Immature natural killer cell (primary cell): ENCODE data around the gene LCLAT1. TPM values are rescaled to one million over a fixed set of nuclear protein-coding genes. Genes with fewer than 3 reads are reported as not detected.

ENCODE experiments used
- DNase-seq, 3 donors: peaks; one replicate each; pipeline ENCODE4 v3.0.0; 2022; ENCODE audit warnings: mixed read lengths in 1 of 3
- H3K27ac Mint-ChIP-seq, 6 donors: one replicate each; pipeline ENCODE4 v1.8.0; 2020; ENCODE audit warnings: mixed read lengths in 6 of 6, mild to moderate bottlenecking in 5 of 6, inconsistent platforms in 4 of 6, moderate library complexity in 3 of 6
- H3K27me3 Mint-ChIP-seq, 3 donors: one replicate each; pipeline ENCODE4 v1.8.0; 2020 to 2021; ENCODE audit warnings: low read depth in 3 of 3, mild to moderate bottlenecking in 3 of 3, mixed read lengths in 3 of 3, moderate library complexity in 3 of 3, inconsistent platforms in 1 of 3
- H3K36me3 Mint-ChIP-seq, 3 donors: one replicate each; pipeline ENCODE4 v1.8.0; 2020; ENCODE audit warnings: mixed read lengths in 3 of 3, inconsistent platforms in 2 of 3, mild to moderate bottlenecking in 2 of 3
- H3K4me1 Mint-ChIP-seq, 2 donors: one replicate each; pipeline ENCODE4 v1.8.0; 2020; ENCODE audit warnings: inconsistent platforms in 2 of 2, mild to moderate bottlenecking in 2 of 2, mixed read lengths in 2 of 2, moderate library complexity in 1 of 2
- H3K4me3 Mint-ChIP-seq, 5 donors: one replicate each; pipeline ENCODE4 v1.8.0; 2020; ENCODE audit warnings: mild to moderate bottlenecking in 5 of 5, mixed read lengths in 5 of 5, inconsistent platforms in 3 of 5, moderate library complexity in 3 of 5
- H3K9me3 Mint-ChIP-seq, 6 donors: one replicate each; pipeline ENCODE4 v1.8.0; 2020; ENCODE audit warnings: mild to moderate bottlenecking in 6 of 6, mixed read lengths in 6 of 6, inconsistent platforms in 4 of 6, moderate library complexity in 3 of 6
- polyA plus RNA-seq, 3 donors: library from polyadenylated mRNA; unstranded; fragments of 300-500 nt; fragmentation: Illumina TruSeq; gene quantifications; one replicate each; pipeline ENCODE4 v1.2.3, GENCODE V29; 2021

The LCLAT1 gene
- polyA plus RNA-seq, 3 donors from 2014 or later = 4.7 to 13.5 (median 5.4) TPM

DNA sequence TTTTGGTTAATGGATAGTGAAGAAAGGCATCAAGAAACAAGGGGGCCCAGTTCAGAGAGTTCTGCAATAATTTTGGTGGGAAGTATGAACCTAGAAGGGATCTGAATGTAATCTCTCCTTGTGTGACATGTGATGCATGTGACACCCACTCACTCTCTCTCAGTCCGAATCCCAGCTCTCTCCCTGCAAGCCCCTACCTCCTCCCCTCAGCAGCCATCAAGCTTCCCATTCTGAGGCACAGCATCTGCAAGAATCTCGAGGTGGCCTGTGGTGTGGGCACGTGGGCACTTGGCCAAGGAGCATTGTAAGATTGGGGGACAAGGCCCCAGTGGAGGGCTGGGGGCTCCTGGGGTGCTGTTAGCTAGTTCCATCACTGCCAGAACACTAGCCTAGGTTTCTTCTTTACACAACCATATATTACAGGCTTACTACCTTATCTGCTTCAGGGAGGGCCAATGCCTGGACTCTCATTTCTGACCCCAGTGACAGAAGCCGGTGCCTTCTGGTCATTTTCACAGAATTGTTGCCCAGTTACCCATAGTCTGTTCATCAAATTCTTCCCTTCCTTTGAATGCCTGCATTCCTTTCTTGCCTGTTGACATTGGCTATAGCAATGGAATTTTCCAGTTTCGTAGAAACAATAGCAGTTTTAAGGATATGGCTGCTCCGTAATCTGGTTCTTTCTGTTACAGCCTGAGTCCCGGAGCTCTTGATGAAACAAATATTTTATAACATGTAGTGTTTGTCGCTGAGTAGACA lies 13.3 kb upstream of the LCLAT1 start:
- peaks cover 0 to 1% (median 0%) of the 10 kb centered on the region in 6 donors for H3K9me3 Mint-ChIP-seq
- H3K27me3 Mint-ChIP-seq = peaks cover 0 to 5% (median 0%) of the 10 kb centered on the region in 3 donors
- H3K4me3 Mint-ChIP-seq = no peak overlapping the region
- H3K27ac Mint-ChIP-seq = peak overlapping the region in 1 of 6 donors; percentile 38
- H3K36me3 Mint-ChIP-seq = no peaks in the 10 kb centered on the region
- peaks cover 14 to 28% of the 10 kb centered on the region in 2 donors for H3K4me1 Mint-ChIP-seq
- no peak for DNase-seq

DNA sequence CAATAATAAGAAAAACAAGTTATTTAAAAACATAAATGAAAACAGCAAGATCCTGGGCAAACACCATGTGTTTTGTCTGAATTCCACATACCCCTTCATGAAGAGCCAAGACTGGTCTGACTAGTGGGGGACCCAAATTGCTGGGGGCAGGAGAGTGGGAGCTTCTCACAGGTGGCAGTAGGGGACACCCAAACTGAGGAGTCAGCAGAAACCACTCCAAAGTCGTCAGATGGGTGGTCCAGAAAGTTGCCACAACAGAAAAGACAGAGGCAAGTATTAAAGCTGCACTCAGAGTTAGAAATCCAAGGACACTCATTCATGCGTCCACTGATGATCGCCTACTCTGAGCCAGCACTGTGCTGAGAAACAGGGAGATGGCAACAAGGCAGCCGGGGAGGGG lies 12.3 kb upstream of the LCLAT1 start:
- H3K9me3 Mint-ChIP-seq = peaks cover 0 to 1% (median 0%) of the 10 kb centered on the region in 6 donors
- H3K4me3 Mint-ChIP-seq = no peak overlapping the region
- no peaks in the 10 kb centered on the region for H3K36me3 Mint-ChIP-seq
- H3K27me3 Mint-ChIP-seq = peaks cover 0 to 5% (median 0%) of the 10 kb centered on the region in 3 donors
- no peak for DNase-seq
- H3K27ac Mint-ChIP-seq = peak overlapping the region in 1 of 6 donors; percentile 31
- H3K4me1 Mint-ChIP-seq = peaks cover 7 to 18% of the 10 kb centered on the region in 2 donors

DNA sequence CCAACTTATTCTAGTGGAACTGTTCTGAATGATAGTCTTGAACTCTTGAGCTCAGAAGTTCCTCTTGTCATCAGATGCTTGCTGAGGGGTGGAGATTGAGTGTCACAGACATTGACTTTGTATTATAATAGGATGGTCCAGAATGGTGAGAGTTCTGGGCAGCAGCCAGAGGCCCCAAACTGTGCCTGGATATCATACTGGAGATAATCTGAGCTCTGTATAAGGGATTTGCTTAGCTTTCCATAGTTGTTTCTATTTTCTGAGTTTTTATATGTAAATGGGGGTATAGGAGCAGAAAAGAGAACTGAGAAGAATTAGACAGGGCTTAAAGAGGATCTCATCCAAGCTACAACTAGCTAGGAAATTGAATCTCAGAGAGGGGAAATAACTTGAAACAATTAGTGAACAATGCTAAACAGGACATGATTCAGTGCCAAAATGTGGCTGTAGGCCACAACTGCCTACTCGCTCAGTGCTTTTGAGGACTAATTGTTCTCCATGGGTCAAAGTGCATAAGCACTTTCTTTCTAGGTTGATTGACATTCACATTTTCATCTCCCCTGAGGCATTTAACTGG lies 10.1 kb upstream of the LCLAT1 start:
- no peaks in the 10 kb centered on the region for H3K36me3 Mint-ChIP-seq
- peak overlapping the region; percentile 5 to 66 (median 10) for H3K27ac Mint-ChIP-seq
- no peak overlapping the region for H3K4me3 Mint-ChIP-seq
- peaks cover 0 to 4% (median 1%) of the 10 kb centered on the region in 3 donors for H3K27me3 Mint-ChIP-seq
- peaks cover 5 to 10% of the 10 kb centered on the region in 2 donors for H3K4me1 Mint-ChIP-seq
- H3K9me3 Mint-ChIP-seq = peaks cover 0 to under 1% (median 0%) of the 10 kb centered on the region in 6 donors
- DNase-seq = no peak

DNA sequence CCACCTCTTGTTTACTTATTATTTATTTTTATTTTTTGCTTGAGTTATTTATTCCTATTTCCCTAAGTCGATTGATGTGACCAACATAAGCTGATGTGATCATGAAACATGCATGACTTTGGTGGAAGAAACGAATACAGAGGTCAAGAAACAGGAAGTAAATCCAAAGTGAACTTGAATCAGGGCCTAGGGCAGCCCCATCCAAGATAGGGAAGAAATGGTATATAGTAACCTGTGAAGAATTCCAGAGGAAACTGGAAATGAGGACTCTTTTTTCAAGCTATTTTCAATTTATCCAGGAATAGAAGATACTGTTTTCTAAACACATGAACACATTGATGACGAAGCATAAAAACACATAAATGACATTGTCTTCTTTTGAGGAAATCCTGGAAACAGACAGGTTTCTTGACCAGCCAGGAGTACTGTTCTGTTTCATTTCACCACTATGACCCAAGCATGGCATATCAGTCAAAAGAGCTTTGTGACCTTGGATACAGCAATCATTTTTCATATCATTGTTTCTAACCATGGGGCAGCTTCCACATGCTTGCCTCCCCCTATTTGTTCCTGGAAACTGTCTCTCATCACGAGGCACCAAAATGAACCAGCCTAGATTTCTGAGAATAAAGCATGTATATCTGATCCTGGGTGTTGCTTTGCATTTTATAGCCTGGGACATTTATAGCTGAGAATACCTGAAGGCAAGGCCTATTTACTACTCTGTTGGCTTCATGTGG lies 9.1 kb upstream of the LCLAT1 start:
- Mint-ChIP-seq H3K4me3 (no peak overlapping the region), H3K27me3 (peaks cover 0 to 3% (median 1%) of the 10 kb centered on the region in 3 donors), H3K4me1 (peaks cover 5 to 10% of the 10 kb centered on the region in 2 donors), H3K36me3 (no peaks in the 10 kb centered on the region), H3K9me3 (no peaks in the 10 kb centered on the region), H3K27ac (peak overlapping the region in 1 of 6 donors; percentile 21)
- DNase-seq = no peak

DNA sequence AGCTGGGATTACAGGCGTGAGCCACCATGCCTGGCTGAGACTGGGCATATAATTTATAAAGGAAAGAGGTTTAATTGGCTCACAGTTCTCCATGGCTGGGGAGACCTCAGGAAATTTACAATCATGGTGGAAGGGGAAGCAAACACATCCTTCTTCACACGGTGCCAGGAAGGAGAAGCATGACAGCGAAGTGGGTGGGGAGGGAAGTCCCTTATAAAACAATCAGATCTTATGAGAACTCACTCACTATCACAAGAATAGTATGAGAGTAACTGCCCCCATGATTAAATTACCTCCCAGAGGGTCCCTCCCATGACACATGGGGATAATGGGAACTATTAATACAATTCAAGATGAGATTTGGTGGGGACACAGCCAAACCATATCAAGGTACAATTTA lies 7.8 kb upstream of the LCLAT1 start:
- Mint-ChIP-seq H3K27ac (no peak overlapping the region), H3K36me3 (no peaks in the 10 kb centered on the region), H3K4me3 (no peak overlapping the region), H3K9me3 (no peaks in the 10 kb centered on the region), H3K4me1 (peaks cover 5 to 10% of the 10 kb centered on the region in 2 donors), H3K27me3 (peaks cover 0 to 4% (median 0%) of the 10 kb centered on the region in 3 donors)
- DNase-seq = no peak

DNA sequence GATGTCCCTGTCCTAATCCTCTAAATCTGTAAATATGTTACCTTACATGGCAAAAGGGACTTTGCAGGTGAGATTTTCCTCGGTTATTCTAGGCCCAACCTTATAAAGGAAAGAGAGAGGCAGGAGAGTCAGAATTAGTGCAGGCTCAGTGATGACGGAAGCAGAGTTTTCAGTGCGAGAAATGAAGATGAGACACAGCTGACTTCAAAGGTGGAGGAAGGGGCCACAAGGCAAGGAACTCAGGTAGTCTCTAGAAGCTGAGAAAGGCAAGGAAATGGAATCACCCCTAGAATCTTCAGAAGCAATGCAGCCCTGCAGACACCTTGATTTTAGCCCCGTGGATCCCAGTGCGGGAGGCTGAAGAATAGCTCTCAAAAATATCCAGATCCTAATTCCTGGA lies 7.2 kb upstream of the LCLAT1 start:
- no peak overlapping the region for H3K27ac Mint-ChIP-seq
- DNase-seq = no peak

DNA sequence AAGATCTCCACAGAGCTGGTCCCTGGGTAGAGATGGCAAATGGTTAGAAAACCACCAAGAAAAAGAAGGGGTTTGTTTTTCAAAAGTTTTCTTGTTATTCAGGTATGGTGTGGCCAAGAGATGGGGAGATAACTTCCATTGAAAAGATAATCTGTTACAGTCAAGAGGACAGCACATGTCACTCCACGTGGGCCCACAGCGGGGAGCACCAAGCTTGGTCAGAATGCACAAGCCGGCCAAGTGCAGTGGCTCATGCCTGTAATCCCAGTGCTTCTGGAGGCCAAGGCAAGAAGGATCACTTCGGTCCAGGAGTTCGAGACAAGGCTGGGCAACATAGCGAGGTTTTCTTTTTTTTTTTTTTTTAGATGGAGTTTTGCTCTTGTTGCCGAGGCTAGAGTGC lies 6.0 kb upstream of the LCLAT1 start:
- Mint-ChIP-seq H3K27me3 (peaks cover 0 to 6% (median 0%) of the 10 kb centered on the region in 3 donors), H3K36me3 (no peaks in the 10 kb centered on the region), H3K9me3 (no peaks in the 10 kb centered on the region), H3K4me3 (no peak overlapping the region), H3K4me1 (peaks cover 5 to 12% of the 10 kb centered on the region in 2 donors), H3K27ac (peak overlapping the region in 1 of 6 donors; percentile 50)
- DNase-seq = no peak

More for the DNA sequence above, 7.2 kb upstream of the LCLAT1 start:
- no peaks in the 10 kb centered on the region for H3K36me3 Mint-ChIP-seq
- no peaks in the 10 kb centered on the region for H3K9me3 Mint-ChIP-seq
- H3K4me1 Mint-ChIP-seq = peaks cover 5 to 10% of the 10 kb centered on the region in 2 donors
- peaks cover 0 to 5% (median 0%) of the 10 kb centered on the region in 3 donors for H3K27me3 Mint-ChIP-seq
- no peak overlapping the region for H3K4me3 Mint-ChIP-seq

DNA sequence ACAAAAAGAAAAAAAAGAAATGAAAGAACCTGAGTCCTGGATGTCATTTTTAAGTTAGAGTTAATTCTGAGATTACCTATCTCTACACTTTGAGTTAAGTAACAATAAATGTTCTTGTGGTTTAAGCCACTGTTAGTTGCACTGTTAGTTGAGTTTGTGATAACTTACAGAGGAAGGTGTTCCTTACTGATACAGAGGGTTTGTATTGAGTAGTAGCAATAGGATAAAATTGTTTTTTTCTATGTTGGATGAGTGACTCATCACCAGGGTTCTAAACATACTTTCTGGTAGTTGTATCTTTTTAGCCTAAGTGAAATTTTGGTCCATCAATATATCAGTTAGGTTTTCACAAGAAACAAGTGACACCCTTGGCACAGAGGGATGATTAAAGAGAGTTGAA lies 4.0 kb upstream of the LCLAT1 start:
- no peak for DNase-seq
- no peaks in the 10 kb centered on the region for H3K9me3 Mint-ChIP-seq
- H3K36me3 Mint-ChIP-seq = no peaks in the 10 kb centered on the region
- peaks cover 0 to 10% (median 0%) of the 10 kb centered on the region in 3 donors for H3K27me3 Mint-ChIP-seq
- H3K27ac Mint-ChIP-seq = peak overlapping the region in 2 of 6 donors; percentile 31 to 40
- H3K4me3 Mint-ChIP-seq = no peak overlapping the region
- peaks cover 18% of the 10 kb centered on the region in 2 donors for H3K4me1 Mint-ChIP-seq

DNA sequence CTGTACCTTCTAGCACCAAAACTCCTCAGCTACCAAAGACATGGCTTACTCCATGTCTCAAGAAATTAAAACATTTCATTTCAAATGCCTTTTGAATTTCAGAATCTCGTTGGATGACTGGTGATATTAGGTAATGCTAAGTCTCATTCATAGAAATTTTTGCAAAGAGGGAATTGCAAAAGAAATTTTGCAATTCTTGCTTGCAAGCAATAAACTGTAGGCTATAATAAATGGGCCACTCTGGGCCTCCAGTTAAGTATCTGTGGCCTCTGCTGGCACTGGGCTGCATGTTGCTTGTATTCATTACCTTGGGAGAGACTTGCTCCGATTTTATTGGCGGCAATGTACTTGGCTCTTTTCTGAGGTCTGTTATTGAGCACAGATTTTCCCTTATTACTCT lies 2.8 kb upstream of the LCLAT1 start:
- DNase-seq = no peak
- Mint-ChIP-seq H3K4me1 (peaks cover 26 to 27% of the 10 kb centered on the region in 2 donors), H3K27me3 (peaks cover 0 to 10% (median 0%) of the 10 kb centered on the region in 3 donors), H3K9me3 (no peaks in the 10 kb centered on the region), H3K4me3 (no peak overlapping the region), H3K27ac (no peak overlapping the region), H3K36me3 (no peaks in the 10 kb centered on the region)

DNA sequence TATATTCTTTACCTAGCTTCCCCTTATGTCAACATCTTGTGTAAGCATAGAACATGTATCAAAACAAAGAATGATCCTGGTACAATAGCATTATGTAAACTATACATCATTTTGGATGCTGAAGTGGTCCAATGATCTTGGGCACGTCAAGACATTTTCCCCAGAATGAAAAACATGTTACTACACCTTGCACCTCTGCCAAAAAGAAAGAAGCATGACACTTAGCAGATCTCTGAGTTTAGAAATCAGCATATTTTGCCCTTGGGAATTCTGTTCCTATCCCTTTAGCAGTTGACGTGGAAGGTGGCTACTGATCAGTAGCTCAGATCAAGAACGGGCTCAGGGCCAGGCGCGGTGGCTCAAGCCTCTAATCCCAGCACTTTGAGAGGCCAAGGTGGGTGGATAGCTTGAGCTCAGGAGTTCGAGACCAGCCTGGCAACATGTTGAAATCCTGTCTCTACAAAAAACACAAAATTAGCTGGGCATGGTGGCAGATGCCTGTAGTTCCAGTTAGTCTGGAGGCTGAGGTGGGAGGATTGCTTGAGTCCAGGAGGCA lies 1.7 kb upstream of the LCLAT1 start:
- H3K4me3 Mint-ChIP-seq = peak overlapping the region in 4 of 5 donors; percentile 29 to 97 (median 64)
- H3K27ac Mint-ChIP-seq = peak overlapping the region in 4 of 6 donors; percentile 17 to 97 (median 32)

DNA sequence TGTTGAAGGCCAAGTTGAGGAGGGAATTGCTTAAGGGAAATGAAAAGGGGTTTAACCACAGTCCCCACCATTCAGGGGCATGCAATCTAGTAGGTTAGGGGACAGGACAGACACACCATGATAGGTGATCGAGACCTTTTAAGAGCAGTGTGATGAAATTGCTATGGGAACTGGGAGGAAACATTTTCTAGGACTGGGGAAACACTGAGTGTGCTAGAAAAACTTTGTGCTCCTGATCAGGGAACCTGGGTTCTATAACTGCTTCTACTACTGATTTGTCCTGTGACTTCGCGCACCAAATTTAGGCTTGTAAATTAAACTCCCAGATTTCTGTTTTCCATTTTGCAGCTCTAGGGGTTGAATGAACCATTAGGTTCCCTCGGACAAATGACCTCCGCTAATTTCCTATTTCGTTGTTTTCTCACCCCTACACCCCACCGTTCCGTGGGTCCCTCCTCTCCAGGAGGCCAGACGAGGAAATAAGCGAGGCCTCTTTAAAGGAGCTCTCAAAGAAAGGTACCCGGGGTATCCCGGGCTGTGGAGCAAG lies 371 bp upstream of the LCLAT1 start:
- DNase-seq = no peak
- Mint-ChIP-seq H3K27me3 (peaks cover 0 to 9% (median 0%) of the 10 kb centered on the region in 3 donors), H3K4me1 (peaks cover 26 to 27% of the 10 kb centered on the region in 2 donors), H3K36me3 (no peaks in the 10 kb centered on the region), H3K27ac (peak overlapping the region; percentile 93 to 97 (median 96)), H3K9me3 (no peaks in the 10 kb centered on the region), H3K4me3 (peak overlapping the region; percentile 92 to 97 (median 97))

More for the DNA sequence above, 1.7 kb upstream of the LCLAT1 start:
- no peak for DNase-seq
- H3K36me3 Mint-ChIP-seq = no peaks in the 10 kb centered on the region
- H3K4me1 Mint-ChIP-seq = peaks cover 26 to 27% of the 10 kb centered on the region in 2 donors
- H3K9me3 Mint-ChIP-seq = no peaks in the 10 kb centered on the region
- H3K27me3 Mint-ChIP-seq = peaks cover 0 to 10% (median 0%) of the 10 kb centered on the region in 3 donors

DNA sequence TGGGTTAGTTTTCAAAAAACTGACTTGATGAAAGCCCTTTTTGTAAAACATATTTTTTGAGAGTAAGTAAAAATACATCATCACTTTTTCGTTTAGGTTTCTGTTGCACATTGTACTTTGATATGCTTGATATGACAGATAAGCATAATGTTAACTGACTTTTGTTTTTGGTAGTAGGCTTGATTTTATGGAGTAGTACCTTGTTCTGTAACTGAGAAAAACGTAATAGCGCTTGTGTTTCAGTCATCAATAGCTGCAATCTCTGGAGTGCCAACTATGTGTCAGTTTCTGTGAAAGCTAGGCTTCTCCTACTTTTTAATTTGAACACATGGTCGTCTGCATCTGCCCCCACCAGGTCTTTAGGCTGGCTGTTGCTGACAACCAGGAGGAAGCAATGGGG lies 1.3 kb downstream of the LCLAT1 start:
- Mint-ChIP-seq H3K36me3 (no peaks in the 10 kb centered on the region), H3K4me1 (peaks cover 26 to 27% of the 10 kb centered on the region in 2 donors), H3K4me3 (peak overlapping the region; percentile 92 to 97 (median 97)), H3K9me3 (no peaks in the 10 kb centered on the region), H3K27ac (peak overlapping the region; percentile 71 to 97 (median 94)), H3K27me3 (peaks cover 0 to 7% (median 0%) of the 10 kb centered on the region in 3 donors)
- DNase-seq = no peak

DNA sequence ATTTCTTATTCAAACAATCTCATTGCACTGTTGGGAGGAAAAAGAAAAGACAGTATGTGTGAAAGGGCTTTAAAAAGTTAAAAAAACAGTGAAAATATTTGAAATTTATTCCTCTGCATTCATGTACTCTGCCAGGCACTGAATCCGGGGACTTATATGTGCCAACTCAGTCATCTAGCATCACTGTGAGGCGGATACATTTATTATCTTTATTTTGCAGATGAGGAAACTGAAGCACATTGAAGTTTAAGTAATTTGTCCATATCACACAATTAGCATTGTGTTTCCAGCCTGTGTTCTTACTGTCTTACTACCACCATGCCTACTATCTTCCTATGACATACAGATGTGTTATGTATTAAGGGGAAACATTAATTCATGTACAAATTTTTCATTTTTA lies 1.8 kb downstream of the LCLAT1 start:
- H3K27me3 Mint-ChIP-seq = peaks cover 0 to 6% (median 0%) of the 10 kb centered on the region in 3 donors
- H3K27ac Mint-ChIP-seq = peak overlapping the region in 5 of 6 donors; percentile 71 to 97 (median 93)
- H3K9me3 Mint-ChIP-seq = no peaks in the 10 kb centered on the region
- H3K36me3 Mint-ChIP-seq = no peaks in the 10 kb centered on the region
- H3K4me1 Mint-ChIP-seq = peaks cover 26 to 27% of the 10 kb centered on the region in 2 donors
- no peak for DNase-seq
- H3K4me3 Mint-ChIP-seq = peak overlapping the region; percentile 92 to 97 (median 97)
